ENCODE results near the gene DLGAP4.

DLGAP4 gene

GRCh38 chr20:36310215-36310981 lies 4.3 kb downstream of the DLGAP4 start:
- no peak for DNase-seq

DNA sequence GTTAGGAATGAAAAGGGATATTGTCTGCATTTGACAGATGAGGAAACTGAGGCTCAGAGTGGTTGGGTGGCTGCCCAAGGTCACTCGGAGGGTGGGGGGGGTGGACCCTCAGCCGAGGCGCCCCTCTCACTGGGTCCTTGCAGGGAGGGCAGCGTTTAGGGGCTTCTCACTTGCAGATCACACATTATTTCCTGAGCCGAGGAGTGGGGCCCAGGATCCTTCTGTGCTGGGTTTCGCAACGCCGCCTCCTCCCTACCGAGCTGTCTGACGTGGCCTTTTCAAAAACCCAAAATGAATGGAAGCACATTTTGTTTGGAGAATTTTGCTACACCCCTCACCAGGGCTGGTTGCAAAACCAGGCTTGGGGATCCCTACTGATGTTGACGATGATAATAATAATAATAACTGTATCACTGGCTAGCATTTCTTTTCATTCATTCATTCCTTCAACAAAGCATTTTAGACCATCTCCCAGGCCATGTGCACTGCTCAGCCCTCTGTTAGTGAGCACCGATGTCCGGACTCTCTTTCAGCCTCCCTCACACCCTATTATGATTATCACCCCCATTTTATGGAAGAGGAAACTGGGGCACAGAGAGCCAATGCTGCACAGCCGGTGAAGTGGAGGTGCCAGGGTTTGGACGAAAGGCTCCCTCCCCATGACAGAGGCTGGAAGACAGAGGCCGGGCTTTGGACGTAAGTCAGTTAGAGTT lies 5.2 kb downstream of the DLGAP4 start:
- DNase-seq: no peak

- no peak for DNase-seq
These were observed 6.0 kb downstream of the DLGAP4 start for GRCh38 chr20:36311854-36312723.

DNA sequence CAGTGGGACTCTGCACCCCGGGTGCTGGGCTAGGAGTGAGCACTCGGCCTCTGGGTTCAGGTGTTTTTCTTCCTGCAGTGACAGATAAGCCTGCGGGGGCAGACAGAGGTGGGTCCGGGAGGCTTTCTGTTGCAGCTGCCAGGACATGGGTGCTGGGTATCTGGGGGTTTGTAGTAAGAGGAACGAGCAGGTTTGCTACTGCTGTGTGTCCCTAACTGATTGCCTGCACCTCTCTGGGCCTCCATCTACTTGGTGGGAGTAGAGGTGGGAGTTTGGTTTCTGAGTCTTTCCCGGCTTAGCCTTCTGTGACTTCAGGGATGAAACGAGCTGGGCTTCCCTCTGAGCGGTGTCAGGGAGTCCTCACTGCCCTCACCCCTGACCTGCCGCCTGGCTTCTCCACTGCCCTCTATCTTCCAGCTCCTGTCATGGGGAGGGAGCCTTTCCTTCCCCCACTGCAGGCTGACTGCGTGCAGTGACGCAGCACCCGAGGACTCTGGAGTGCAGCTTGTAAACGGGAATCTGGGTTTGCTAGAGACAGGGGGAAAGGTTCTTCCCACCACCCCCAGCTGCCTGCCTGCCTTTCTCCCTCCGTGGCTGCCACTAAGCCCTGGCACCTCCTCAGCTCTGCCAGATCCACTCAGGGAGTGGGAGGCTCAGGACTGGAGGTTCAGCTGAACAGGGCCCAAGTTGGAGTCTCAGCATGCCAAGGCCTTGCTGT lies 6.7 kb downstream of the DLGAP4 start:
- no peak for DNase-seq

- DNase-seq: no peak
These were observed 7.3 kb downstream of the DLGAP4 start for GRCh38 chr20:36313476-36313875.

DNA sequence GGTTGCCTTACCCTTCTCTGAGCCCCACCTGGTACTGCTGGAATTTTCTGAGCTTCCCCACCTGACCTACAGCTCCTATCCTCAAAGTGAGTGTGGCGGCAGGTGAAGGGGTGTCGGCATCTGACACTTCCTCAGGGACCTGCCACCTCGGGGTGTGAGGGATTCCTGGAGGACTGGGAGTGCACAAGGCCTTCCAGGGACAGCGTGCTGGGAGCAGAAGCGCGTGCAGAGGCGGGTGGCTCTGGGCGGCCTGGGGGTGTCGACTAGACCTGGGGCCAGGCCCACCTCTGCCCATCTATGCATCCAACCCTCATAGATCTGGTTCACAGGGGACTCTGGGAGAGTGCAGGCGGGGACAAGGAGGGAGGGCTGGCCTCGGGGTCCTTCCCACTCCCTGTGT lies 7.8 kb downstream of the DLGAP4 start:
- DNase-seq: no peak

- no peak for DNase-seq
These were observed 8.8 kb downstream of the DLGAP4 start for GRCh38 chr20:36314734-36315544.

DNA sequence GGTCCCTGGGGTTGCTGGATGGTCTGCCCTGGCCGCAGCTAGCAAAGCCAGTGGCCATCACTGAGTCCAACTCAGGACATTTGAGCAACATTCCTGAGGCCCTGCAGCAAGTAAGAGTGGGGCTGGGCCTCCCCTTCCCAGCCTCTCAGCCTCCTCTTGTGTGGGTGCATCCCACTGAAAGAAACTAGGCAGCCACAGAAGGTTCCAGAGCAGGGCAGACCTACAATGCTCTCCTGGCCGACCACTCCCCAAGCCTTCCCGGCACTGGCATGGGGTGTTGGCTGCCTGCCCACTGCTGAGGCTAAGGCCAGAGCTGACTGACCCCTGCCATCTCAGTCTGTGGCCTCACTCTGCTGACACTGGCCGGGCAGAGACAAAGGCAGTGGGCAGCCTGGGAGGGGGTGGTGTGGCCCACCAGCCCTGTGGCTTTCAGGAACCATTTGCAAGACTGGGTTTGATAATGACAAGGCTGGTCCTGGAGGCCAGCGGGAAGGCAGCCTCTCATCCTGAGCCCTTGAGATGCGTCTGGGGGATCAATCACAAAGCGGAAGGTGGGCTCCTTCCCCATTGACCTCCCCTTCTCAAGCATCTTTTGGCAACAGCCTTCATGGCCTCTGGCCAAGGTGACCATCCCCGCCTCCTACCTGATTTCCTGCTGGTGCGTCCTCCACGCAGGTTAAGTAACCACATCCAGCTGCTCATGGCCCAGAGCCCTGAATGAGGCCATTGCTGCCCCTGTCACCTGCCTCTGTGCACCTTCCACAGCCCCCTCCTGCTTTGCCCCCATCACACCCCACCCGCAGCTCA lies 9.6 kb downstream of the DLGAP4 start:
- DNase-seq: no peak

- DNase-seq: no peak
These were observed 11.5 kb downstream of the DLGAP4 start for GRCh38 chr20:36317675-36318074.

- no peak for DNase-seq
These were observed 12.0 kb downstream of the DLGAP4 start for GRCh38 chr20:36318166-36318565.

DNA sequence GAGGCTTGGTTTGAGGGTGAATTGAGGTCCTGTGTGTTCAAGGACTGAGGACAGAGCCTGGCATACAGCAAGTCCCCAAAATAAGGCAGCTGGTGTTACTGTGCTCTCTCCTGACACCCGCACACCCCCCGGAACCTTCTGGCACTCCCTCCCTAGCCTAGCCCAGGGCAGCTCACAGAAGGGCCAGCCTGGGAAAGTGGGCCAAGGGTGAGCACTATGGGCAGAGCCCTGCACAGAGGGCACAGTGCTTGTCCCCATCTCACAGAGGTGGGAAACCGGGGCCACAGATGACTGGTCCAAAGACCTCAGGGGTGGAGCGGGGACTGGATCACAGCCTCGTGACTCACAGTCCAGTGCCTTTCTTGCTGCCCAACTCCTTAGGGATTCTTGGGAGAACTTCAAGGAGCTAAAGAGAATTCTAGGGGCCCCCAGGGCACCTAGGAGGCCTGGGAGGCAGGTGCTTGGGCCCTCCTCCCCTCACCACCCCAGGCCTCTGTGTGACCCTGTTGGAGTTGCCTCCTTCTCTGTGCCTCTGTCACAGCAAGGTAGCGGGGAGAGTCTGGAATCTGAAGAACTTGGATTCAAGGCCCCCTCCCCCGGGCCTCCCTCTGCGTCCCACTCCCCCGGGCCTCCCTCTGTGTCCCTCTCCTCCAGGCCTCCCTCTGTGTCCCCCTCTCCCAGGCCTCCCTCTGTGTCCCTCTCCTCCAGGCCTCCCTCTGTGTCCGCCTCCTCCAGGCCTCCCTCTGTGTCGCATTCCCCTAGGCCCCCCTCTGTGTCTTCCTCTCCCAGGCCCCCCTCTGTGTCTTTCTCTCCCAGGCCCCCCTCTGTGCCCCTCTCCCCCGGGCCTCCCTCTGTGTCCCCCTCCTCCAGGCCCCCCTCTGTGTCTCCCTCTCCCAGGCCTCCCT lies 13.5 kb downstream of the DLGAP4 start:
- DNase-seq: no peak

DNA sequence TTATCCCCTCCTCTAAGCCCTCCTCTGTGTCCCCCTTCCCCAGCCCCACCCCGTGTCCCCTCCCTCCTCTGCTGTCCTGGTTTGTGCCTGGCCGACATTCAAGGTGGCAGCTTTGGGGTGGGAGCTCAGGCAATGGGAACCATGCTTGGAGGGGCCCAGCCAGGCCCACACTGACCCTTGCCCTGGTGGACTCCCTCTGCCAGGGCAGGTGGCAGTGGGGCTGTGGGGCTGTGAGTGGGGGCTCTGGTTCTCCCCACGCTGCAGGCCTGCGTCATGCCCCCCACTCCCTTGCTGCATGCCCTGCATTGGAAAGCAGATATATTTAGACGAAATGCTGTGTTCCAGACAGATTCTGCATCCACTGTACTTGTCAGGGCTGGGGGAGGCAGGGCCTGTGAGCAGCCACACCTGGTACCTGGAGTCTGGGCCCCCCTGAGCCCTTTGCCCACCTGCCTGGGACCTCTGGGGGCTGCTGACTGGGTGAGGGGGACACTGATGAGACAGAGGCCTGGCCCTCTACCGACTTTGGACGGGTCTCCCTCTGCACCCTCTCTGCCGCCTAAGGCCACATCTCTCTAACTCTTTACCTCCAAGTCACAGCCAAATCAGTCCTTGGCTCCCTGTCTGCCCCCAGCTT lies 14.2 kb downstream of the DLGAP4 start:
- no peak for DNase-seq

GRCh38 chr20:36320898-36321695 lies 15.0 kb downstream of the DLGAP4 start:
- no peak for DNase-seq

GRCh38 chr20:36322131-36322530 lies 16.0 kb downstream of the DLGAP4 start:
- no peak for DNase-seq

GRCh38 chr20:36330091-36330490 lies 24.0 kb downstream of the DLGAP4 start:
- DNase-seq: no peak

- DNase-seq: no peak
These were observed 25.1 kb downstream of the DLGAP4 start for GRCh38 chr20:36331209-36331608.

- no peak for DNase-seq
These were observed 27.7 kb downstream of the DLGAP4 start for GRCh38 chr20:36333841-36334240.
